ENCODE data around the gene EYA4.

The EYA4 gene

DNA sequence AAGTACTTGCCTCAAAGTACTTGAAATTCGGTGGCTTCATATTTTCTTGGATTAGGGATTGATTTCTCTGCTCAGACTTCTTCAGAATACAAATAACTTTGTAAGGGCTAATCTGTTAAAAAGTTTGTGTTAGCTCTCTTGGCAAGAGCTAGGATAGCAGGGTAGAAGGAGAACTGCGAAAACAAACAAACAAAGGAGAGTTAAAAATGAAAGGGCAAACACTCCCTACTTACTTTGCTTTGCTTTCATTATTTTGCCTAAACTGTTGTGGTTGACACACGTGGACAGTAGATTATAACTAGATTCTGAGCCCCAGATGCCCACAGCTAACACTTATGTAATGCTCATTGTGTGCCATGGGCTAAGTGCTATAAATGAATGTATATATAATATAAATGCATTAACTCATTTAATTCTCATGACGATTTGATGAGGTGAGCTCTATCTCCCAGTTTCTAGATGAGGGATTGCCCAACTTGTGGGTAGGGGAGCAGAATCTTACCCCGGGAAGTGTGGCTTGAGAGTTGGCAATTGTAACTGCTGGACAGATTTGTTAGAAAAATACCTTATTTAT is 48.7 kb downstream of the EYA4 start:
- DNase-seq (ENCODE audit: low spot score), result no peak

DNA sequence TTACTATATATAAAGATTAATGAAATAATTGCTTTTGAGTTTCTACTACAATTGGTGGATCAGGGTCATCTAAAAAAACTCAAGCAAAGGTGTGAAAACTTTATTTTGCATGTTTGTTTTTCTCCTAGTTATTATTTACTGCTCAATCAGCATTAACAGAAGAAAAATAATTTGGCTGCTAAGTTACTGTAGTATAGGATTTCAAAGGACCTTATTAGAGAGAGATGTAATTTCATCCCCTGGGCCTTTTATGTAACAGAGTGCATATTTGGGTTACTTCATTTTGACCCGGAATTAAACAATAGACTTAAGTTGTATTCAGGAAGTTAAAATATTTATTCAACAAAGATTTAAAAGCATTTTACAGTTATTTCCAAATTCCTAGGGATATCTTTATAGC is 49.8 kb downstream of the EYA4 start:
- DNase-seq (ENCODE audit: low spot score), result no peak

DNA sequence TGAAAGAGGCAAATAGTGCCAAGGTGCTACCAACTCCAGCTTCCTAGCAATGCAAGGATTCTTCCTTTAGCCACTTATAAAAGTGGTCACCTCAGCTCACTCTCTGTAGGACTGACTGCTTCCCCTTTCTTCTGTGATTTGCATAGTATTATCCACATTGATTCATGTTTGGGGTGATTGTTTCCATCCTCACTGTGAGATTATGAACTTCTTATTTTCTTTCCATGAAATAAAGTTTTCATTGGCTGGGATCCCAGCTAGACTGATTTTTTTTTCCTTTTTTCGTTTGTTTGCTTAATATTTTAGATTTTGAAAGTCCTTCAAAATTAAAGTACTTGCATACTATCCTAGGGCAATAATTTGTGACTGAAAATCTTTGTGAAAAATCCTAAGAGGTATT is 50.5 kb downstream of the EYA4 start:
- DNase-seq (ENCODE audit: low spot score), result no peak

DNA sequence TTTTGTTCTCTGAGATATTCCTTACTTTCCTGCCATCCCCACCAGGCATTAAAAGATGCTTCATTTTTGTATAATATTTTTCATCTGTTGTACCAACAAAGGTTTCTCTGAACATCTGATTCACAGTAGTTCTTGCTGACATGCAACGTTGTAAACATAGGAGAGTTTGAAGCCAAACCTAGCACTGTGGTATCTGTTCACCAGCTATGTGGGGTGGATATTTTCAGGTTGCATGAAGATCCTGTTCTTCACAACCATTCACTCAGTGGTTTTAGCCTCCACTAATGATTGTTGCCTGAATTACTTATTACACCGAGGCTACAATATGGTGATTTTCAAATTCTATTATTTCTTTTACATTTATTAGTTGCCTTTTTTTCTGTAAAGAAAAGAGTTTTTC is 56.5 kb downstream of the EYA4 start:
- no peak for DNase-seq (ENCODE audit: low spot score)

DNA sequence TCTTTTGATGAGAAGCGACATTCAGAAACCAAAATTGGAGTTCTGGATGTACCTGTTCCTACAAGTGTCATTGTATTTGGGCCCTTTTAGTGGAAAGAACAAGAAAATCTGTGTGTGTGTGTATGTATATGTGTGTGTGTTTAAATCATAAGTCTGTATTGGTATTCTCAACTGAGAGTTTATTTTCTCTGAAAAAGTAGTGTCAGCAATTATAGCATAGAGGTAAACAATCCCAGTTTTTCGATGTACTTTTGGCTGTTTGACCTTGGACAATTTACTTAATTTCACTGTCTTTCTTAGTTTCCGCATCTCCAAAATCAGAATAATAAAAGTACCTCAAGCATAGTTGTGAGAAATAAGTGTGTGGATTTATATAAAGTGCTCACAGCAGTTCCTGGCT is 57.2 kb downstream of the EYA4 start:
- DNase-seq (ENCODE audit: low spot score), result no peak

DNA sequence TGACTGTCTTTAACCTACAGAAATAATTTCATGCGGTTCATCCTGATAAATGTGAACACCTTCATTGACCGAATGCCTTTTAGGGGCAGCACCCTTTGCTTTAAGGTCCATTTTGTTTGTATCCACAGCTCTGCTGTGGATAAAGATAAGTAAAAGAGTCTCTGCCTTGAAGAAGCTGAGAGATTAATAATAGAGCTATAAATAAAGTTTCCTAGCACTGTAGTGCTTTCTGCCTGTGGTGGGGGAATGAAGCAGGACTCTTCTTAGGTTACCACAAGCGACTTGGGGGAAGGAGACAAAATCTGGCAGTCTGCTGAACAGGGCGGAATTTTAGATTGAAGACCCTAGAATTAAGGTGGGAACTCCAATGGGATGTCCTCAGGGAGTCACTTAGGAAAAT is 57.6 kb downstream of the EYA4 start:
- DNase-seq (ENCODE audit: low spot score), result no peak

DNA sequence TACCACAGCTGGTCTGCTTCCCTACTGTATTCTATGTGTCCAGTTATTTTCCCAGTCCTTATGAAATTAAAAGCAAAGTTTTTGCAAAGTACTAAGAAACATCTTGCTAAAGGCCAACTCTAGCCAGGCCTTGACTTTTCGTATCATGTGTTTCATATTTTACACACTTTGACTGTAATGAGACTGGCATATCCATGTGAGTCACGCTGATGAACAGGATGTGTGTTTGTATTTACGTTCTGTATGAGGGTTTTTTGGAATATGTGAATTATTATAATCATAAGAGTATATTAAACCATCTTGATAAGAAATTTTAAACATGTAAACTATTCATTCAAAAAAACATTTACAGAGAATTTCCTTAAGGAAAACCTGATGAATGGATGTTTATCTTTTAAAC is 59.7 kb downstream of the EYA4 start:
- no peak for DNase-seq (ENCODE audit: low spot score)

DNA sequence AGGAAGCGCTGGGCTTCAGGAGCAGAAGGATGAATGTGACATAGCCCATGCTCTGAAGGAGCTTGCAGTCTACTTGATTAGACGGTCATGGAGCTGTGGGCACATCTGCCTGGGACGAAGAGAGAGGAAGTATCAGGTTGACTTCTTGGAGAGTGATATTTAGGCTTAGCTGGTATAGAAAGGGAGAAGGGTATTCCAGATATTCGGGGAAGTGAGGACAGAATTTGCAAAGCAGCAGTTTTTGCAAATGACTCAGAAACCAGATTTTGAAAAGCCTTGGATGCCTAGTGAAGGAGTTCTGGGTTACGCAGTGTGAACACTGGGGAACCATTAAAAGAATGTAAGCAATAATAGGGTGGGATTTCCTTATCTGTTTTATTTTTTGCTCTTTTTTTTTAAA is 60.7 kb downstream of the EYA4 start:
- no peak for DNase-seq (ENCODE audit: low spot score)

DNA sequence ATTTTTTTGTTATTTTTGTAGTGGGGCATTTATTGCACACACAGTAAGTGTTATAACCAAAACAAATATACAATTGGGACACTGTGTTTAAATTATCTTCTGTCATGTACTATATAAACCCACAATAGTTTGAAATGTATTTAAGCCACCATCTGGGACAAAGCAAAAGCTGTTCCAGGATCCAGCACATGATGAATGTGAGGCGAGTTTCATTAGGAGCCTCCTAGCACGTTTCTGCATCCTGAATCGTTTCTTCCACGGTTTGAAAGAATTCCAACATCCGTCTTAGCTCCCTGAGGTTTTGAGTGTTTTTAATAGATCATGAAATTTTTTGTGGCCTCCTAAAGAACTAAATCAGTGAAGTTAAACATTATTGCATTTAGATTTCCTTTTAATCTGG is 65.8 kb downstream of the EYA4 start:
- no peak for DNase-seq (ENCODE audit: low spot score)

DNA sequence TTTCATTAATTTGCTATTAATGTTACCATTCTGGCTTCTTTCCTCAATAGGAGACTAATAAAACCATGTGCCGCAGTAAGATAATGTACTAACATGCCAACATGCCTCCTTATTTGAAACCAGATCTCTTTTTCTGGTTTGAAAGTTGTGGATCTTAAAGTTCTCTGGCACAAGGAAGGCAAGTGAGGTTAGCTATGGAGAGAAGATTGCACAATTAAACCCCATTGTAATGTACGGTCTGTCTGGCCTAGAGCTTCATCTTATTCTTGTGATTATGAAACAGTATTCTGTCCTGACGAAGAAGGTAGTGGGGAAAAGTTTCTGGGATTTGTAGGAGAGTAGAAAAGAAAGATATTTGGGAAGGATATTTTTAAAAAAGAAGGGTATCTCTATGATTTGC is 68.4 kb downstream of the EYA4 start:
- no peak for DNase-seq (ENCODE audit: low spot score)

DNA sequence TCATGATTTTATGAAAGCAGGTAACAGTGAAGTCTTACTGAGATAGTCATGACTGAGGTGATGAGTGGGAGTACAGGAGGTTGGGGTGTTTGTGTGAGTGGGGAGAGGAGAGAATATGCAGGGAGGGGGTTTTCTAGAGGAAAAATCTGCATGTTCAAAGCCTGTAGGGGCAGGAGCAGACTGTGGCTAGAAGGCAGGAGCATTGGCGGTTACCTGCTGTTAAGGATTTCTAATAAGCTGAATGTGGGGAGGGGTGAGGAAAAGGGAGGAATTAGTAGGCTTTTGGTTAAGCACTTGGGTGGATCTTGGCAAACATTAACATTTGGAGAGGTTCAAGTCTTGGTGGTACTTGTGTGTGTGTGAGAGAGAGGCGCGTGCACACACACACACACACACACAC is 70.8 kb downstream of the EYA4 start:
- DNase-seq (ENCODE audit: low spot score), result no peak

DNA sequence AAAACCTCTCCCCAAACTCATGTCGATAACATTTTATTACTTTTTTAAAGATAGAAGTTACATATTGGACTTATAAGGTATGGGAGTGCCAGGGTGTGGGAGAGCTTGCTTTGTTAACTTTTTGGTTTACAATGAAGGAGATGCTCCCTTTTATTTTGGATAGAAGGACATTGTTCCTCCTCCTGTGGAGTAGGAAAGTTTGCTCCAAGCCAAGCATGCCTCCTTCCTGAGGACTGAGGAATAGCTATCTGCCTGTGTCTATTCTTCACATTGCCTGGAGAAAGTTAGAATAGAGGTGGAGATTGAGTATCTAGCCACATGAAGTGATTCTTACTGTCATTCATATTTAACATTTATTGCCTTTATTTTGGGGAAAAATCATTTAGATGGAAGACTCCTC is 71.9 kb downstream of the EYA4 start:
- DNase-seq (ENCODE audit: low spot score), result no peak

DNA sequence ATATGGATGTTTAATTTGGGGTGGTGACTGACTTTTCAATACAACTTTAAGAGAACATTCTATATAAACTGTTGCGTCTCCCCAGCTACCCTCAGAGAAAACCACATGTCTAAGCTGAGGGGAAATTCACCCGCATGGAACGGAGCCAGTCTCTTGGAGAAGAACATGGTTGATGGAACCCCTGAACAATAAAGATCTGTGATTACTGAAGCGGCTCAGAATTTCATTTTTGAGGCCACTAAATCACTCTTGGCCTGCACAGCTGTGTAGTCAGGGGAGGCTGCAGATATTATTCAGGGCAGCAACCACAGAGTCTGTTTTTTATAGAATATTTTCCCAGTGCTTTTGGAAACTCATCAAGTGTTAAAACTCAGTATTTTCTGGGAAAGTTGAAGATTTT is 73.8 kb downstream of the EYA4 start:
- DNase-seq (ENCODE audit: low spot score), result no peak

DNA sequence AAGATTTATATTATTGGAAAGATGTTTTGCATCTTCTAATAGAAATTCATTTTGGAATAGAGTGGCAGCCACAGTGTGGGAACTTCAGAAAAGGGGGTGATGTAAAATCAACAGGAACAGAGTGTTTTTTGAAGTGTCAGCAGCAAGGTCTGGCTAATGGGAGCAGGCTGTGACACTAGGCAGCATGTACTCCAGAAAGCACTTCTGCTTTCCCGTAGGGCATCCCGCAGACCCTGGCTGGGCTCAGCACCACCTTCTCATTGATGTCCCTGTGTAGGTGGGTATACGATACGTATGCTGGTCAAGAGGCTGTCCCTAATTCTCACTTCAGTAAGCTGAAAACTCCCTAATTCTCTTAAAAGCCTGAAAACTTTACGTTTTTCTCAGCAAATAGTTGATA is 74.7 kb downstream of the EYA4 start:
- no peak for DNase-seq (ENCODE audit: low spot score)

DNA sequence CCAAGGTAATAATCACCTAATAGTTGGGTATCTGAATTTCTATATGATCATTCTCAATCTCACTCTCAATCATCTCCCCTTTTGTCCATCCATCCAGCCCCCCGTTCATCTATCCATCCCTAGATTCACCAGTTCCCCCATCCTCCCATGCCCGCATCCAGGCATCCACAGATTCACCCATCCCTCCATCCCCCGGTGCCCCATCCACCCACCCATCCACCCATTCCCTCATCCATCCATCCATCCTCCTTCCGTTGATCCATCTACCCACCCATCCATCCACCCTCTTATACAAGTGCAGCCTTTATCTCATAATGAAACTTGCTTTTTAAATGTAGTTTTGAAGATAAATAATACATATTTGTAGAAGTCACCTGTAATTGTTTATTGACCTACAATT is 76.5 kb downstream of the EYA4 start:
- no peak for DNase-seq (ENCODE audit: low spot score)

DNA sequence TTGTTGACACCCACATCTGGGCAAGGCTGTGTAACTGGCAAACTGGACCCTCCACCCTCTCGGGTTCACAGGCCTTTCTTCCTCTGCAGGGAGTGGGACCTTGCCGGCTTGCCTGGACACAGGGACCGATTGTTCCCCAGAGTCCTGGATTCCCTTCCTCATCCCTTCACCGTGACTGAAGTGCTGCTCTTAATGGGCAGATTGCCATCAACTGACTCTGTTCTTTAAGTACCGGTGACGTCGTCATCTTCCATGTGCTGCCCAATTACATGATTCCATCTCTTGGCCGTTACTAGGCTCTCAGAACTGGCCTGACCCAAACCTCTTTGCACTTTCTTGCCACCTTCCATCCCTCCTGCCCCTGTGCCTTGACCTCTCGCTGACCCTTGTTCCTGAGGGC is 85.4 kb downstream of the EYA4 start:
- no peak for DNase-seq (ENCODE audit: low spot score)

DNA sequence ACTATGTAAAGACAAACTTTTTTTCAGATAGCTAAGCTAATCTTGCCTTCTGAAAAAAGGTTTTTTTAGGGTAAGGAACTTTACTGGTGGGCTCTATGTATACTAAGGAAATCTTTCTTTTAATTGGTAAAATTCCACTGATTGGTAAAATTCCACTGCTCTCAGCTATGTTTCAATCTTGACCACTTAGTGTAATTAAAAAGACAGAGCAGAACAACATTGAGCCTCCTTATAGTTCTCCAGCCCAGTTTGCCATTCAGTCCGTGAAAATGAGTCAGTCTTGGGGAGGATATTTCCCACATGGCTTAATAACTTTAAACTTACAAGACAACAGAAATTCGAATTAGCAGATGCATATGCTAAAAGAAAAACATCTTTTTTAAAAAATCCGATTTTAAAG is 92.7 kb downstream of the EYA4 start:
- DNase-seq (ENCODE audit: low spot score), result no peak

DNA sequence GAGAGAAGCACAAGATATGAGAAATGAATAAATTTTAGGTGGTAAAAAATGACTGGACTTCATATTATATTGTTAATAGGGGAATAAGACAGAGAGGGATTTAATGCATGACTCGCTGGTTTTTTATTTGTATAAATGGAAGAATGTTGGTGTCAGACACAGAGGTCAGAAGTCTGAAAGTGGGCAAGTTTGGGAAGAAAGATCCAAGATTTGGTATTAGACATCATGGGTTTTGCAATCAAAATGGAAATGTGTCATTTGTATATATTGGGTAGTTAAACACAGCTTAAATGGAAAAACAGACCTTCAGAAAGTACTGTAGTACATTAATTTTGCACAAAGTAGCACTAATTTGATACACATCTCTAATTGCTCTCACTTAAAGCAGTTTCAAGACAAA is 96.2 kb downstream of the EYA4 start:
- DNase-seq (ENCODE audit: low spot score), result no peak

DNA sequence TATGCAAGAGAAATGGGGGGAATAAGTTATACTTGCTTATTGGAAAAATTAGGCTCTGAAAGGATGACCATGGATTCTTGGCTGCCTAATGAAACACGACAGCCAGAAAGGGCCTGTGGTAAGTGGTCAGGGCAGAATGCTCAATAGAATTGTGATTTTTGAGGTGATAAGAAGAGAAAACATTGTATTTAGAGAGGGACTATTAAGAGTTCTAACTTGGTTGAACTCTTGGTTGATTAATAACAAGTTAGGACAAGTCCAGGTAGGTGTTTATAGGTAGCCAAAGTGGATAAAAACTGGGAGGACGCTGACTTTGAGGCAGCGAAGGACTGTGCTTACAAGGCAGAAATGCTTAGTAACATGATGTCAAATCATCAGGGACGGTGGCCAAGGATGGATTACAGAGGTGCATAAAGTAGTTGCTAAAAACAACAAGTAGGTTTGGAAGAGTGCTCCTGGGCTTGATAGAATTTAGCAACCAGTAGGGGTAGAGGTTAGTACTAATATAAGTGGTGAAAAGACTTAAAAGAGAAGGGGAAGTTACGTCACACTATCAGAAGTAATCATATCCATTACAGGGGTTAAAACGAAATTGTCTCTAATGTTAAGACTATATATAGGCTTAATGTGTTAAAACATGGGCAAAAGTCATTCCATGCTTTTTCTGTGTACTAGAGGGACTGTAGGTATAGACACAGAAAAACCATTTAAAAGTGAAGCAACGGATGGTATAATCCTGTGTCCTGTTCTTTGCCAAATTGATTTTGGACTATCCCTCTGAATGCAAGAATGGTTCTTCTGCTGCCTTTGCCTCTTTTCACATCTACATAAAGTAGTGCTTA is 98.6 kb downstream of the EYA4 start:
- no peak for DNase-seq (ENCODE audit: low spot score)

DNA sequence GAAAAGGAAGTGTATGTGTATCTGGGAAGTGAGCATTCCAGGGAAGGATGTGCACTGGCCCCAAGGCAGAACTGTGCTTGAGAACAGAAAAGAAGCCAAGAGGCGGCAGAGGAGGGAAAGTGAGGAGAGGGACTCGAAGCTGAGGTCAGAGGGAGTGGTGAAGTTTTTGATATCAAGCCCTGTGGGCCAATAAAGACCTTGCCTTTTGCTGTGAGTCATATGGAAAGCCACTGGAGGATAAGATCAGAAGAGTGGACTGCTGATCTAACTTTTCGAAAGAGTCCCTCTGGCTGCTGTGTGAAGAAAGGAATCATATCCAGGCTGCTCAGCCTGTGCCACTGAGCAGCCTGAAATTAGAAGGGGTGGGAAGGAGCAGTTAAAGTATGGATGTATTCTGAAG is 99.4 kb downstream of the EYA4 start:
- DNase-seq (ENCODE audit: low spot score), result no peak

DNA sequence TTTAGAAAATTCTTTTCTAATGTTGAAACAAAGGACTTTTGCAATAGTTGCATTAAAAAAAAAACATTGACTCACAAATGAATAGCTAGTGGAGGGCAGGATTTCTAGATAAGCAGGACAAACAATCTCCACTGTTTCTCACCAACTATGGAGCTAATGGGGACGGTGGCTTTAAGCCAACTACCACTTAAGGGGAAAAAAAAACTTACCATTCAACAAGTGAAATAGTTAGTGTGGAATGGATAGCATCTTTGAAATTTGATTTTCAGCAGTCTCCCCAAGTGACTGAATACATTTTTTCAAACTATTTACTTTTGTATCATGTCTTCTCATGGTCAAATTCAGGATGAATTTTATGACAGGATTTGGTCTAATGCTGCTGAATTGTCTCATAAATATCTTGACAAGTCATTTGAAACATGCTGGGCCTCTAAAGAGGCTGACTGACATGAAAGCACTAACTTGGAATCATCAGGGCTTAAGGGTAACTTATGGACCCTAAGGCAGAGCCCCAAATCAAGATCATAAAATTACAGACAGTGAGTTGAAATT is 100.5 kb downstream of the EYA4 start:
- no peak for DNase-seq (ENCODE audit: low spot score)

DNA sequence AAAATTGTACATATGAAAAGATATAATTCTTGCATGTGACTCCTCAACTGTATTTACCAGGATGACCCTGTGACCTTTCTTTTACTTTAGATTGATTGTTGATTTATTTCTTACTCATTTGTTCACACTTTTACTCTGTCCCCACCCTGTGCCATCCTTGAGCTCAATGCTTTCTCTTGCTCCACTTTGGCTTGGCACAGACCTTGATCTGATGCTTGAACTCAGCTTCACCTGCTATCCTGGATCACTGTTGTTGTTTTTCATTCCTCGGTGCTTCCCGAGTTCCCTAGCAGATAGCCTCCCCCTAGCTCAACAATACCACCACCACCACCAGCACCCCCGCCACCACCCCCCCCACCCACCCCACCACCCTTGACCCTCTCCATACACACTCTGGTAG is 102.1 kb downstream of the EYA4 start:
- no peak for DNase-seq (ENCODE audit: low spot score)

DNA sequence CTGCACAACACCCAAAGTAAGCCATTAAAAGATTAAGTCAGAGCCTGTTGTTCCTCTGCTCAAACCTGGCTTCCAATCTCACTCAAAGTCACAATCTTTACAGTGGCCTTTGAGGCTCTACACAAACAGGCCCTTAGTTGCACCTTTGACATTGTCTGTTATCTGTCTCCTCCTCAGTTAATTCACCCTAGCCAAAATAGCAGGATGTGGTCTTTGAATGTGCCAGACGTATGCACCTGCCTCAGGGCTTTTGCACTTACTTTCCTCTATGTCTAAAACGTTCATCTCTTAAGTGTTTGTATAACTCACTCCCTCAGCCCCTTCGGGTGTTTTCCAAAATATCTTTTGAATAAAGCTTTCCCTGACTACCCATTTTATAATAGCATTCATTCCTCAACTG is 107.7 kb downstream of the EYA4 start:
- DNase-seq (ENCODE audit: low spot score), result no peak

DNA sequence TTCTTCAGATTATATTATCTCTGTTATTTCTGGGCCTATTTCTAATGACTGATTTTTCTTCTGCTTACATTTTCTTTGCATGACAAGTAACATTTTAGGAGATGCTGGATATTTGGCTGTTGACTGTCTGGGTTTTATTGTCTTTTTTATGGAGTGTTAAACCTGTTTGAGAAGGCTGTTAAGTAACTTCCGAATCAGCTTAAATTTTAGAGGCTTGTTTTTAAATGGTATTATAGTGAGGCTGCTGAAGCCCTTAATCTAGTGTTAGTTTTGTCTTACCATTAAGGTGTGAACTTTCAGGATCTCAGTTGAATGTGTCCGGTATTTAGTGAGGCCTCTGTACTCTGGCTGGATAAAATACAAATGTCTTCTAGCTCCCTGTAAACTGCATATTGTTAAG is 109.8 kb downstream of the EYA4 start:
- DNase-seq (ENCODE audit: low spot score), result no peak
